NCI-H2196 (cell line): ENCODE data around the gene CDH4.

Source experiments
- DNase-seq: peaks from one replicate; lab custom pipeline; 2025; ENCODE audit not compliant: unreplicated experiment; lab: John Stamatoyannopoulos, UW

CDH4 gene

DNA sequence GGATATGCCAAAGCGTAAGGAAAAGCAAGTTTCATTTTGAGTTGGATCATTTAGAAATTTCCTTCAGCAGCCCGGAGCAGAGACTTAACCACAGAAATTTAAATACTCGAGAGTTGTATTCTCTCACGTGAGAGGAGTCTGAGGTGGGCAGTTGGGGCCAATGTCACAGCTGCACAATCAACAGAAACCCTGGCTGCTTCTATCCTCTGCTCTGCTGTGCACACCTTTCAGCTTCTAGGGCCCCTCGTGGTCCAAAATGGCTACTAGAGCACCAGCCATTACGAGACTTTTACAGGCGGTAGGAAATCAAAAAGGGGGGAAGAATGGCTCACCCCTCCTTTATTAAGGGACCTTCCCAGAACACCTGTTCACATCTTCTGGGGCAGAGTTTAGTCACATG is 659.8 kb downstream of the CDH4 start:
- DNase-seq = no peak

DNA sequence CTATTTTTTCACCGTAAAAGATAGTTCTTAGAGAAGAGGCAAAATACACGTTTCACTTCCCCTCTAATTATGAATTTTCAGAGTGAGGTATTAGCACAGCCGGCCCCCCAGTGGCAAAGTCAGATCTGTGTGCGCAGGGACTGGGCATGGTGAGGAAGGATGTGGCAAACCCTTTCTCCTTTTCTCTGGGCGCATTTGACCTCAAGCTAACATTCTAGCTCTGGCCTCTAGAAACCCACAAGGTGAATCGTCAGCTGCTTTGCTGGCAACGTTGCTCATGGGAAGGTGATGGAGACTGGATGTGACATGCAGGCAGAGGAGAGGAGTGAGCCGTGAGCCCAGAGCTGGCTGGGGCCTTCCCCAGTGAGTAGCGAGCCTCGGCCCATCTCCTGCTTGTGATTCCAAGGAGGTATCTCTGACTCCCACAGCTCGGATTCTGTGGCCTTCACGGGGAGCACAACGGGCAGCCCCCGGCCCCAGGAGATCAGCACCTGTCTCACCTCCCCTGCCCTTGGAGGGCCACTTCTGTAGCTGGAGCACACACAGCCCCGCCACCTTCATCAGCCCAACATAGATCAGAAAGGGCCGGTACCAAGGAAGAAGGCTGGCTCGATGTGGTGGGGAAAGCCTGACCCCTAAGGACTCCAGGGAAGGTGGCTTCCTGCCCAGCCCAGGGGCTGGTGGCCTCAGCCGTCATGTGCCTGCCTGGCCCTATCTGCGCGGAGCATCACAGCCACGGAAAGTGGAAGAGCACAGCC is 660.8 kb downstream of the CDH4 start:
- DNase-seq = no peak

DNA sequence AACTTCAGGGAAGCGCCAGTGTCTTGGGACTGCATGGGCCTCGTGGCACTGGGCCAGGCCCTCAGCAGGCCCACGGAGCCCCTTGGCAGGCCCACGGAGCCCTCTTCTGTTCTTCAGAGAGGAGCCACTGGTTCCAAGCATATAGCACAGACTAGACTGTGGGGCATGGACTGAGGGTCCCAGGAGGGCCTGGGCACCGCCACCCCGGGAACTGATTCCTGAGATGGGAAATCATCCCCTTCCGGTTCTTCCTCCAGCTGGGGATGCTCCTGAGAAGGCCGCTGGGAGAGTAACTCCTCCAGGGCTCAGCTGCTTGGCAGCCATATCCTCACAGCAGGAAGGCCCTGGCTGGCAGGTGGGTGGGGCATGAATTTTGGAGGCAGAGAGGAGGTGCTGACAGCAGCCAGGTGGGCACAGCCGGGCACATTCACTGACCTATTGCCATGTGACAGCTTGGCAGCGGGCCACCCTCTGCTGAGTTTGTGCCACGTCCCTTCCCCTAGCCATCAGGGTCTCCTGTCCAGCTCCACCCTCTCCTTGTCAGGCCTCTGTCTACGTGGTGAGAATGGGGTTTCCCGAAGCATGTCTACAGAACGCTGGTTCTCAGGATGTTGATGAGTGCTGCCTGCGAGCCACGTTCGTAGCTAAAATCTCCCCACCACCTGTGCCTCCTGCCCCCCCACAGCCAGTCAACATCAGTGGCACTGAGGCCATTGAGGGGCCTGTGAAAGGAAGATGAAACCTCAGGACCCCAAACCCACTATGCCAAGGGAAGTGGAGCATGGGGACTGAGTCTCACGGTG is 661.6 kb downstream of the CDH4 start:
- DNase-seq = peak; percentile 11

DNA sequence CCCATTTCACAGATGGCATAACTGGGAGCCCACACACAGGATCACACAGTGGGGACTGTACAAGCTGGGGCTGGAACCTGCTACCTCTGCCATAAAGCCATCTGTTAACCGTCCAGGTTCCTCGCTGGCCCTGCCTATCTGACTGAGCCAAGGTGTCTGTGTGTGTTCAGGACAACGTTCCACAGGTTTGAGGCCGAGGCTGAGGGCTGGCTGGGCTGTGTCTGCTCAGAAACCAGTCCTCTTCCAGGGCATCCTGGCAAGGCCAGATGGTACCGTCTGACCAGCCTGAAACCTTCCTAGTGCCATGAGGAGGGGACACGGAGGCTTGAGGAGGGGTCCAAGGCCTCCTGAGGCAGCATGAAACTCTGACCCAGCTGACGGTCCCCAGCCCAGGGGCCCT is 663.0 kb downstream of the CDH4 start:
- DNase-seq = no peak

DNA sequence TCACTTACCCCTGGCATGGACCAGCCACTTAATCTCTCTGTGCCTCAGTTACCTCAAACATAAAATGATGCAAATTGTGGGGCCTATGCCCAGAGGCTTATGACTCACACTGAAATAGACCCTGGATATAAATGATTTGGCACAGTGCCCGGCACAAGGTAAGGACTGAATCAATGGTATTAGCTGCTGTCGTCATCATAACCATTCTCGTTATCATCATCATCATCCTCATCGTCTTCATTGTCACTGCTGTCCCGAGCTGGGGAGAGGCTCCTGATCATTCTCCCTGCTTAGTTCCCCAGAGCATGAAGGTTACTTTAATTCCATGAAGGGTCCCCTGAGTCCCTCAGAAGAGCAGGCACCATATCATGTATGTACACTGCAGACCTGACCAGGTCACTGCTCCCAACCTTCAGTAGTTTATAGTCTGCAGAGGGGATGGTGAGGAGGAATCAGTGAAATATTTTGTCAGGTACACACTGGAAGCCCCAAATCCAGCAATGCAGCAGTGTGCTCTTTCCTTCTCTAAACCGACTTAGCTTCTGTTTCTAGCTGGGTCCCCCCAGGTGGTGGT is 664.3 kb downstream of the CDH4 start:
- no peak for DNase-seq

DNA sequence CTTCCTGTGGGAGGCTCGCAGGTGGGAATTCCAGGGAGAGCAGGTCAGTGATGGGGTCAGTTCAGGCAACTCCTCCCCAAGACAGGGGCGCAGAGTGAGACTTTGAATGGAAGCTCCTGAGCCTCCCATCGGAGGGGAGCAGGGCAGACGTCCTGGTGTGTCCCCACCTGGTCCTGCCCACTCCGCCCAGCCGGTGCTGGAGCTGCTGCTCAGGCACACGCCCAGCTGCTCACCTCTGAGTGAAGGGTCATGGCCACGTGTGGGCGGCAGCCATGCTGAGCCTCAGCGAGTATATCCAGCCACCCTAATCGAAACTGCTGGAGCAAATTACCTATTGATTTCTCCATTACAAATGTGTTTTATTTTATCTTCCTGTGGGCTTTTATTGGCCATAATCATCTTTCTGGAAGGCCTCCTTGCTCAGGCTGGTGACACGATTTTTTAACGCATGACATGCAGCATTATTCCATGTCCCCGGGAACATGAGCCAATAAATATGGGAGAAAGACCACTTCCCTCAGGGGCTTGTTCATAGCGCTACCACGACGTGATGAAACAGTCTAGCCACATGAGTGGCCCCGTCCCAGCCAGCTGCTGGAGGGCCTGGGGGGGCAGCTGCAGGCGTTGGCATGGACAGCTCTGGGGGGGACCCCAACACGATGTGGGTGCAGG is 665.5 kb downstream of the CDH4 start:
- DNase-seq = no peak

DNA sequence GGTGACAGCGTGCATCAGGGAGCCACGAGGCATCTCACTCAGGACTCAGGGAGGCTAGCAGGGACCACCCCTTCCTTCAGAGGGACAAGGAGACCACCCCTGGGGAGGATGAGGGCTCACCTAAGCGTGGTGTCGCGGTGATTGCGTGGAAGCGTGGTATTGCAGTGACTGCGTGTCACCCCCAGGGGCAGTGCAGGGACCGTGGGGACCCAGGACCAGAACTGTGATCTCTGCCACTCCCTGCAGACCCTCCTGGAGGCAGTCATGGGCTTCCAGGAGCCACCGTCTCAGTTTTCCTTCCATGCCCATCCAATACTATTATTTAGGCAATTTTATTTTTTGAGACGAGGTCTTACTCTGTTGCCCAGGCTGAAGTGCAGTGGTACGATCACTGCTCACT is 666.5 kb downstream of the CDH4 start:
- no peak for DNase-seq

DNA sequence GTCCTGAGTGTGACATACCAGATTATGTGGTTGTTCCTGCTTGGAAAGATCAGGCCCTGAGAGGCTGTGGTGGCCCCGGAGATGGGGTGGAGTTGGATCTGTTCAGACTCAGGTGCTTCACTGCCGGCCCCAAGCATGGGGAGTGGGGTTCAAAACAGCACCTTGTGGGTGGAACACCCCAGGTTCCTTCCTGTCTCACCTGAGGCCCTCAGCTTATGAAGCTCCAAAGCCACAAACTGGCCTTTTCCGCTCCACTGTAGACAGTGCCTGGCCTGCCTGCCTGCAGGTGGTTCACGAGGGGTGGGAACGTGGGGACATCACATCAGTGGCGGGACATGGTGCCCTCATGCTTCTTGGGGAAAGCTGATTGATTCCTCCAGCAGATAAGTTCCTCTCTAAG is 667.2 kb downstream of the CDH4 start:
- no peak for DNase-seq

DNA sequence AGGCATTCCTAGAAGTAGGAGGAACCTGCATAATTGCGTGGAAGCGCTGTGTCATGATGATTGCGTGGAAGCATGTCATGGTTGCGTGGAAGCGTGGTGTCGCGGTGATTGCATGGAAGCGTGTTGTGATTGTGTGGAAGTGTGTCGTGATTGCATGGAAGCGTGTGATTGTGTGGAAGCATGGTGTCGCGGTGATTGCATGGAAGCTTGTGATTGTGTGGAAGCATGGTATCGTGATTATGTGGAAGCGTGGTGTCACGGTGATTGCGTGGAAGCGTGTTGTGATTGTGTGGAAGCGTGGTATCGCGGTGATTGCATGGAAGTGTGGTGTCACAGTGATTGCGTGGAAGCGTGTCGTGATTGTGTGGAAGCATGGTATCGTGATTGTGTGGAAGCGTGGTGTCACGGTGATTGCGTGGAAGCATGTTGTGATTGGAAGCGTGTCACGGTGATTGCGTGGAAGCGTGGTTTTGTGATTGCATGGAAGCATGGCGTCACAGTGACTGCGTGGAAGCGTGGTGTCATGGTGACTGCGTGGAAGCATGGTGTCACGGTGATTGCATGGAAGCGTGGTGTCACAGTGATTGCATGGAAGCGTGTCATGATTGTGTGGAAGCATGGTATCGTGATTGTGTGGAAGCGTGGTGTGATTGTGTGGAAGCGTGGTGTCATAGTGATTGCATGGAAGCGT is 667.8 kb downstream of the CDH4 start:
- DNase-seq = no peak

DNA sequence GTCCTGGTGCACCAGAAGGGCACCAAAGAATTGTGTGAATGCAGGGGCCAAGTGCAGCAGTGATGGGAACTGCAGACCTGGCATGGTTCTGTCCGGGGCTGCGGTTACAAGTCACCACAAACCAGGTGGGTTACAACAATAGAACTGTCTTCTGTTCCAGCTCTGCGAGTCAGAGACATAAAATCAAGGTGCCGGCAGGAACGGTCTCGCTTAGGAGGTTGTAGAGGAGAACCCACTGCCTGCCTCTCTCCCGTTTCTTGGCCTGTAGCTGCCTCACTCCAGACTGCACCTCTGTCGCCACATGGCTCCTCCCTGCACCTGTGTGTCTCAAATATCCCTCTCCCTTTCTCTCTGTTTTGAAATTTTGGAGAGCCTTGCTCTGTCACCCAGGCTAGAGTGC is 670.4 kb downstream of the CDH4 start:
- no peak for DNase-seq

DNA sequence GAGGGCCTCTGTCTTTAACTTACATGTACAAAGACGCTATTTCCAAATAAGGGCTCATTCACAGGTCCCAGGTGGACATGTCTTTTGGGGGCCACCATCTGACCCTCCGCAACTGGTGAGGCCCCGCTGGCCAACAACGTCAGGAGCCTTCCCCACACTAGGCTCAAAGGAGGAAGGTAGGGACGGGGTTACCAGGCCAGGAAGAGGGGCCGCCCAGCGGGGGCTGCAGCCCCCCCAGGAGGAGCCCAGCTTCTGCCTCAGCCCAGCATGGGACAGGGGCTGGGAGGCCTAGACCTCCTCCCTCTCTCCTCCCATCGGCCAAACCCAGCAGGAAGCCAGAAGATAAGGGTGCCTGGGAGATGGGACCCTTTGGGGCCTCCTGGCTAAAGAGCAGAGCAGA is 670.9 kb downstream of the CDH4 start:
- DNase-seq = no peak

DNA sequence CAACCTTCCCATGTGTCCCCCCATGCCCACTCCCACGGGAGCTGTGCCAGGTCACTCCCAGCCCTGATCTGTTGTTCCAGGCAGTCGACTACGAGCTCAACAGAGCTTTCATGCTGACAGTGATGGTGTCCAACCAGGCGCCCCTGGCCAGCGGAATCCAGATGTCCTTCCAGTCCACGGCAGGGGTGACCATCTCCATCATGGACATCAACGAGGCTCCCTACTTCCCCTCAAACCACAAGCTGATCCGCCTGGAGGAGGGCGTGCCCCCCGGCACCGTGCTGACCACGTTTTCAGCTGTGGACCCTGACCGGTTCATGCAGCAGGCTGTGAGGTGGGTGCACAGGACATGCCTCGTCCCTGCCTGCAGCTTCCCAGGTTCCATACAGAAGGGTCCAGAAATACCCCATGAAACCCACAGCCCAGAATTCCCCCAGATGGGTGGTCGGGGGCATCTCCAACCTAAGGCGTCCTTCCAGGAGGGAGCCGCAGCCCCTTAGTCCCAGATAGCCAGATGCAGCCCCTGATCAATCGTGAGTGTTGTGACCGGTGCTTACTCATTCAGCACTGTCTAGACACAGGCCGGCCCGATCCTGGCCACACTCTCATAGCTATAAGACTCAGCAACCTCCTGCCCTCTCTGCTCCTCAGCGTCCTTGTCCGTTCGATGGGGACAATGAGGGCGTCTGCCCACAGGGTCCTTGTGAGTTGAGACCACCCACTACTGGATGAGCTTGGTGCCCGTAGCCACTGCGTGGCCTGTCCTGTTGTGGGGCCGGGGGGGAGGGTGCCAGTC is 671.5 kb downstream of the CDH4 start:
- DNase-seq = no peak

DNA sequence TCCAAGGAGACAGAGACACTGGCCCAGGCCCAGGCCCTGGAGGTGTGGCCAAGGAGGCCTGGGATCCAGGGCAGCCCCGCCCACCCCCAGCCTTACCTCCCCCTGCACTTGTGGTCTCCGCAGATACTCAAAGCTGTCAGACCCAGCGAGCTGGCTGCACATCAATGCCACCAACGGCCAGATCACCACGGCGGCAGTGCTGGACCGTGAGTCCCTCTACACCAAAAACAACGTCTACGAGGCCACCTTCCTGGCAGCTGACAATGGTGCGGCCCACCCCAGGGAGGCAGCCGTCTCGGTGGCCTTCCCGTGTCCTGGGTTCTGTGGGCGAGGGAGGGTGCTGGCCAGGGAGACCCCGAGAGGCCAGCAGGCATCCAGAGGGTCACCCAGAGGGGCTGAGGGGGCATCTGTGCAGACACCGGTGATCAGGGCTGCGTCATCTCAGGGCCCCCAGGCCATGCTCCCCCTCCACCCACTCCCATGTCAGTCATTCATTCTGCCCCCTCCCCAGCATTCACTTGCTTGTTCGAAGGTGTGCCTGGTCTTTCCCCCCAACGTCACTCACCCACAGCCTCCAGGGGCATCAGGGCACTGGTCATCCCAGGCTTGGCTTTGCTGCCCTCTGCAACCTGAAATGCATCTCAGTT is 672.3 kb downstream of the CDH4 start:
- DNase-seq = no peak

DNA sequence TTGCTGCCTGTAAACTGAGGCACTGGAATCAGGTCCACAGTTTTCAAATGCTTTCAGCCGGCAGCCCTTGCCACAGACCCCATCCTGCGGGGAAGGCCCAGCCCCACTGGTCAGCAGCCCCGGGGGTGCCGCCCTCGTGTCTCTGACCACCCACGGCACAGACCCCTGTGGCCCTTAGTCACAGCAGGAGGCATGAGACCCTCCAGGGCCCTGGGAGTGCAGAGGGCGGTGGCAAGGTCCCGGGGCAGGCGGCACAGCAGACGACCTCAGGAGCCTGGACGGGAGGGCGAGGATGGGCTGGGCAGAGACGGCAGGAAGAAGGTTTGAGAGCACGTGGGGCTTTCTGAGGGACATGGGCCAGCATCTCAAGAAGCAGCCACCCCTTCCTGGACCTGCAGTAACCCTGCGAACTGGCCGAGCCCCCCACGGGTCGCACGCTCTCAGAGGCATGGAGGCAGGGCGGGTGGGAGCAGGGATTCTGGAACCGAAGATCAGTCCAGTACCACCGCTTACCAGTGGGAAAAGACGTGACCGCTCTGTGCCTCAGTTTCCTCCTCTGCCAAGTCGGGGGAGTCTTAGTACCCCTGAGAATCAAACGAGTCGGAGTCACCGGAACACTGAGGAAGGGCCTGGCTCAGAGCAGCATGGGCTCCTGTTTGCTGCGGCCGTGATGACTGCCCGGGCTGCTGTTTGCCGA is 672.9 kb downstream of the CDH4 start:
- DNase-seq = no peak

DNA sequence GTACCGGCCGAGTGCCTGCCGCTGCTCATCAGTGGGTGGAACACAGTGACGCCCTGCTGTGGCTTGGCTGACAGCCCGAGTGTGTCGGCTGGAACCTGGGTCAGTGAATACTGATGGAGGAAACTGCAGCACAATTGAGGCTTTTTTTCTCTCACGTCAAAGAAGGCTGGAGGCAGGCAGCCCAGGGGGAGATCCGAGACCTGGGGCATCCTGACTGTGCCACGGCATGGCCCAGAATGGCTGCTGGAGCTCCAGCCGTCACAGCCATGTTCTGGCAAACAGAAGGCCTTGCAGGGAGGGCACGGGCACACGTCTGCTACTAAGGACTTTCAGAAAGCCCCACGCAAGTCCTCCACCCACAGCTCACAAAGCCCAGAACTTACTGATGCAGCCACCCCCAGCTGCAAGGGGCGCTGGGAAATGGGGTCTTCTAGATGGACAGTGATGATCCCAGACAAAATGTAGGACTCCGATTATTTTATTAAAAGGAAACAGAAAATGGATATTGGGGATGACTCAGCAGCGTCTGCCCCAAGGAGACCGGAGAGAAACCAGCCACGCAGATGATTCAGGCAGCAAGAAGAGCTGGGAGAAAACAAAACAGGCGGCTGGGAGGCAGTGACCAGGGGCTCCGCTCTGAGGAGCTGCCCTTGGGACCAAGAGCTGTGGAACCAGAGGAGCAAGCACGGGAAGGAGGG is 673.6 kb downstream of the CDH4 start:
- DNase-seq = peak; percentile 65

DNA sequence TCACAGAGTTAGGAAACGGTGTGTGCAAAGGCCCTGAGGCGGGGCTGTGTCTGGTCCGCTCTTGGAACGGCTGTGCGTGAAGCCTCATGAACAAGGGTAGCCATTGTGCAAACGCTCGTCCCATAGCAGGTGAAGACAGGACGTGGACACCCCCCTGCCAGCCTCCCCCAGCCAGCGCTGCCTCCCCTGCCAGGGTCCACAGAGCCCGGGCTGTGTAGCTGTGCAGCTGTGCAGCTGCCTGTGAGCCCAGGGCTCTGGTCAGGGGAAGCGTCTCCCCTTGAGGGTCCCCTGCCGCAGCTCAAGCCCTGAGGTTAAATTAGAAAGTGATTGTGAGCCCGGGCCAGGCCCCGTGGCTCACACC is 674.2 kb downstream of the CDH4 start:
- DNase-seq = no peak

DNA sequence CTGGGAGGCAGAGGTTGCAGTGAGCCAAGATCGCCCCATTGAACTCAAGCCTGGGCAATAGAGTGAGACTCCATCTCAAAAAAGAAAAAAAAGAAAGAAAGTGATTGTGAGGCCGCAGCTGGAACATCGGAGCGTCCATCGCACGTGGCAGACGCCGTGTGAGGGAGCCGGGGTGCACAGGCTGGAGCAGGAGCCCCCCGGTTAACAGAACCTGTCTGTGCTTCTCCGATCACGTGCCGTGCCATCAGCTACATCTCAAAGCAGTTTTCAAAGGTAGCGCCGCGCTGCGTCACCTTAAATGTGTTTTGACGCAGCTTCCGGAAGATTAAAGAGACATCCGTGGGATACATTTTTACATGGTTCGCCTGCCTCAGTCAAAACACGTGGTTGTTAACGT is 674.7 kb downstream of the CDH4 start:
- no peak for DNase-seq

DNA sequence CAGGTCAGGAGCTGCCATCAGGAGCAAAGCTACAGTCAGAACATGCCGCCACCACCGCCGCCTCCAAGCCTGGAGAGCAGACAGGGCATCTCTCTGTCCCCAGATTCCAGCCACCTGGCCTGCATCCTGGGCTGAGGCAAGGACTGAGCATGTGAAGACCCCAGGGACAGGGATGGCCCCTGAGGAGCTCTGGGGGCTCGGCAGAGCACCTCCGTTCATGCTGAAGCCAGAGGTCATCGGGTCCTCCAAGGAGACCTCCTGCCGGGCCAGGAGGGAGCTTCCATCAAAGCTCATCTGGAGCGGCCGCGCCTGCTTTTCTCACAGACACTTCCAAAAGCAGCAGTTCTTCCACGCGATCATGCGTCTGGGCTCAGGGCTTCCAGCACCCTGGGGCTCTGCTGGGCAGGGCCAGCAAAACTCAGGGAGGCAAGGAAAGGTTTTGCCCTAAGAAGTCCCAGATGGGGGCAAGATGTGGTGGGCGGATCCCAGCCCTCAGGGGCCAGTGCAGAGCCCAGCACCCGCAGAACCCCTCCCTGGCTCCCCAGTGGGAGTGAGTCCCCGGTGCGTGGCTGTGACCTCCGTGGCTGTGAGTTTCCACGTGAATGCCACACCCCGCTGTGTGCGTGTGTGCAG is 675.2 kb downstream of the CDH4 start:
- no peak for DNase-seq
